ENCODE data around the gene GALNT5.

- TF ChIP-seq, protein P1, sequence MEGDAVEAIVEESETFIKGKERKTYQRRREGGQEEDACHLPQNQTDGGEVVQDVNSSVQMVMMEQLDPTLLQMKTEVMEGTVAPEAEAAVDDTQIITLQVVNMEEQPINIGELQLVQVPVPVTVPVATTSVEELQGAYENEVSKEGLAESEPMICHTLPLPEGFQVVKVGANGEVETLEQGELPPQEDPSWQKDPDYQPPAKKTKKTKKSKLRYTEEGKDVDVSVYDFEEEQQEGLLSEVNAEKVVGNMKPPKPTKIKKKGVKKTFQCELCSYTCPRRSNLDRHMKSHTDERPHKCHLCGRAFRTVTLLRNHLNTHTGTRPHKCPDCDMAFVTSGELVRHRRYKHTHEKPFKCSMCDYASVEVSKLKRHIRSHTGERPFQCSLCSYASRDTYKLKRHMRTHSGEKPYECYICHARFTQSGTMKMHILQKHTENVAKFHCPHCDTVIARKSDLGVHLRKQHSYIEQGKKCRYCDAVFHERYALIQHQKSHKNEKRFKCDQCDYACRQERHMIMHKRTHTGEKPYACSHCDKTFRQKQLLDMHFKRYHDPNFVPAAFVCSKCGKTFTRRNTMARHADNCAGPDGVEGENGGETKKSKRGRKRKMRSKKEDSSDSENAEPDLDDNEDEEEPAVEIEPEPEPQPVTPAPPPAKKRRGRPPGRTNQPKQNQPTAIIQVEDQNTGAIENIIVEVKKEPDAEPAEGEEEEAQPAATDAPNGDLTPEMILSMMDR (IDR thresholded peaks at IDR 0.05), result no peak
- no peak for TF ChIP-seq ZFX (IDR thresholded peaks at IDR 0.05; ENCODE audit: borderline replicate concordance)
These were observed 11.4 kb upstream of the GALNT5 start for GRCh38 chr2:157245846-157246764.

Measured in 22Rv1 (cell line).